SW 1271 (cell line): Measurements from ENCODE around the gene RAB8B.
A peak's percentile ranks its signal among the peaks of the same experiment; 100 is the strongest.

ENCODE experiments used
- DNase-seq, 2 experiments: peaks; one replicate each; lab custom pipeline; 2025; lab: John Stamatoyannopoulos, UW

The RAB8B gene

GRCh38 chr15:63276342-63277037 lies 87.1 kb downstream of the RAB8B start:
- DNase-seq = no peak

DNA sequence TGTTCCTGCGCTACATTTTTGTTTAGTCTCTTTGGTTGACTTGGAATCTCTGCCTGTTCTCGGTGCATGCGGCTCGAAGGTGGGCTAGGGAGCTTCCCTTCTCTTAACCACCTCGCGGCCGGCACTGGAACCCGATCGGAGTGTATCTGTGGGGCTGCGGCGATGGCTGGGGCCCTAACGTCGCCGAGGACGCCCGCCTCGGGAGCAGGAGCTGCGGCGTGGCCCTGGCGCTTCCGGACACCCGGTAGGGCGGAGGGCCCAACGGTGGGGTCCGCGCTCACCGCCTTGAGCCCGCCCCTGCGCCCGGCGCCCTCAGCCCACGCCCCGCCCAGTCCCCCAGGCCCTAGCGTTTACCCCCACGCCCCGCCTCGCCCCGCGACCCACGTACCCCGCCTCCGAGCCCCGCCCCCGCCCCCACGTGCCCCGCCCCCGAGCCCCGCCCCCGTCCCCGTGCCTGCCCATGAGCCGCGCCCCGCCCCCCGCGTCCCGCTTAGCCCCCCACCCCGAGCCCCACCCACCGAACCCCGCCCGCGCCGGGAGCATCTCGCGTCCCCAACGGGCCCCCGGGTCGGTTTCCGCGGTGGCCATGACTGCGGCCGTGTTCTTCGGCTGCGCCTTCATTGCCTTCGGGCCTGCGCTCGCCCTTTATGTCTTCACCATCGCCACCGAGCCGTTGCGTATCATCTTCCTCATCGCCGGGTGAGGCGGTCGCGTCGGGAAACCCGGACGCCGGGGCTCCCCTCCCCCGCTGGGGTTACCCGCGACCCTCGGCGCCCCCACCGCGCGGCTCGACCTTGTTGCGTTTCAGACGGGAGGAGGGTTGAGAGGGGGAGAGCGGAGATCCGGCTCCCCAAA lies 87.9 kb downstream of the RAB8B start, which contains the start of gene APH1B:
Gene APH1B (plus strand): TSS at position 568 of the 855 bp plus-strand sequence. CDS start 19 bp downstream, at position 587.
- DNase-seq = peak in 1 of 2 experiments; percentile 67

GRCh38 chr15:63277893-63278456 lies 88.6 kb downstream of the RAB8B start:
- DNase-seq = no peak

GRCh38 chr15:63283126-63283525 lies 93.7 kb downstream of the RAB8B start:
- DNase-seq = no peak

DNA sequence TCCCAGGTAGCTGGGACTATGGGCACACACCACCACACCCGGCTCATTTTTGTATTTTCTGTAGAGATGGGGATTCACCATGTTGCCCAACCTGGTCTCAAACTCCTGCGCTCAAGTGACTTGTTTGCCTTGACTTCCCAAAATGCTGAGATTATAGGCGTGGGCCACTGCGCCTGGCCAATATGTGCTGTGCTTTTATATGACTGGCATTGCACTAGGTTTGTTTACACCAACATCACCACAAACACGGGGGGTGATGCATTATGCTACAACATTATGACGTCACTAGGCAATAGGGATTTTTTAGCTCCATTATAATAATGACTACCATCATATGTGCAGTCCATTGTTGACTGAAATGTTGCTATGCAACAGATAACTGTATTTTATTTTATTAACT lies 94.9 kb downstream of the RAB8B start:
- DNase-seq = no peak

- no peak for DNase-seq
Measured at GRCh38 chr15:63287109-63287508, 97.7 kb downstream of the RAB8B start.

GRCh38 chr15:63288342-63288741 lies 98.9 kb downstream of the RAB8B start:
- no peak for DNase-seq

DNA sequence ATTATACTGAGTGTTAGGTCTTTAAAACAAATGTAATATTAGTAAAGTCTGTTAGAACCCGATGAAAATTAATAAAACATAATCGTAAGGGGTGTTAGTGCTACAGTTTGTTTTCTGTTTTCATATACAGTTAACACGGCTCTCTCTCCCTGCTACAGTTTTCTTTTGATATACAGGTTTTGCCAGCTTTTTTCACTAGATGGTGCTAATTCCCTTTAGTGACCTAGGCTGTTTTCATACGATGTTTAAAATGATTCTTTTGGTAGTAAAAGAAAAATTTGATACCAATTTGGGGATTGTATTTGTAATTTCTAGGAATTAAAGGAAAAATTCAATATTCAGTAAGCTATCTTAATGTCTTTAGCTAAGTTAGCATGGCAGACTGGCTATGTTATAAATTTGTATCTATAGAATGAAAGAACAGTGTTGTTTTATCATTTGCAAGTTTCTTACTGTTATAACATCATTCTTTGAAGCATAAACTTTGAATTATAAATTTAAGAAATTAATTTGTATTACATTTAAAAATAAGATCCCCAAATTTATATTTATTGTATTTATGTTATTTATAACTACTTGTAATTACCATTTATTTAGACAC lies 99.5 kb downstream of the RAB8B start:
- peak in 1 of 2 experiments; percentile 70 for DNase-seq

- DNase-seq = peak; percentile 21 to 45
Measured at GRCh38 chr15:63291507-63291906, 102.1 kb downstream of the RAB8B start.

DNA sequence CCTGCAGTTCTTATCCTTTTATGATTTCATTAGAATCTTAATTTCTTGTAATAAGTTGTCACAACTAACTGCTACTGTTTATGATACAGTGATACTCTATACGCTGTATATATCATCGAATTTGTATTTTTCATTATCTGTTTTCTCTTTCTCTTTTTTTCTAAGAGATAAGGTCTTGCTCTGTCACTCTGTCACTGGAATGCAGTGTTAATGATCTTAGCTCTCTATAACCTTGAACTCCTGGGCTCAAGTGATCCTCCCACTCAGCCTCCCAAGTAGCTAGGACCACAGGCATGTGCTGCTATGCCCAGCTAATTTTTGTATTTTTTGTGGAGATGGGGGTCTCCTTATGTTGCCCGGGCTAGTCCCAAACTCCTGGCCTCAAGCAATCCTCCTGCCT lies 102.8 kb downstream of the RAB8B start:
- DNase-seq = no peak

- DNase-seq = no peak
Measured at GRCh38 chr15:63292771-63293170, 103.4 kb downstream of the RAB8B start.

- no peak for DNase-seq
Measured at GRCh38 chr15:63294359-63294758, 105.0 kb downstream of the RAB8B start.

DNA sequence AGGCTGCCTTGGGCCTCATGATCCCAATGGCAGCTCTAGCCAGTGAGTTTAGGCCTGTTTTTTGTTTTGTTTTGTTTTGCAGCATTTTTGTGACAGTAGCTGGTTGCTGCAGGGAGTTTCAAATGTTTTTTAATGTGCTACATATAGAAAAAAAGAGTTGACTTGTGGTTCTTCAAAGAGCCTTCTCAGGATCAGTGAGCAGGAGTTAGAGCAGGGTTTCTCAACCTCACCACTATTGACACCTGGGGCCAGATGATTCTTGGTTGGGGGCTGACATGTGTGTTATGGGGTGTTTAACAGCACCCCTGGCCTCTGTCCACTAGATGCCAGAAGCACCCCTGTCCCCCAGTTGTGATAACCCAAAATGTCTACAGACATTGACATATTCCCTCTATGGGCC lies 105.9 kb downstream of the RAB8B start:
- DNase-seq = no peak

- no peak for DNase-seq
Measured at GRCh38 chr15:63296195-63296594, 106.8 kb downstream of the RAB8B start.

DNA sequence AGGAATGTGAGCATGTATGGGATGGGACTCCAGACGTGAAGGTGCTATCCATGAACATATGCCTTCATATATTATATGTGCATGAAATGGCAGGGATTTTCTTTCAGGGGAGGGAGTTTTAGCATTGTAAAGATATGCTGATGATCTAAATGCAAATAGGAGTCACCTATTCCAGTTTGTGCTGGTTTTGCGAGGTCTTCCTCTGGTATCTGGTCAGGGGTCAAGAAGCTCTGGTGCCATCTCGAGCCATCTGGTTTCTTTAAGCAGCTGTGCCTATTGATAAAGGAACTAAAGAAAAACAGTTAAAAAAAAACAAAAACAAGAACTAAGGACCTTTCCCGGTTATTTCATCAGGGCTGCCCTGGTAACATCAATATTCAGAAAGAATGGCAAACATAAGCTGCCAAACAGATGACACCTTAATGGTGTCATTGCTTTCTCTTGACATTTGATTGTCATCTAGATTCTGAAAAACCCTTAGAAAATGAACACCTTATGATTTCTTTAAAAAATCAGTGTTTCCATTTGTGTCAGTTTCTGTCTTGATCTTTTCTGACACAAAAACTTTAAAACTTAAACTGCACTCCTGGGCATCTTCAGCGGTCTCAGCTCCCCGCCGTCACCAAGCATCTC lies 110.7 kb downstream of the RAB8B start:
- DNase-seq = no peak

DNA sequence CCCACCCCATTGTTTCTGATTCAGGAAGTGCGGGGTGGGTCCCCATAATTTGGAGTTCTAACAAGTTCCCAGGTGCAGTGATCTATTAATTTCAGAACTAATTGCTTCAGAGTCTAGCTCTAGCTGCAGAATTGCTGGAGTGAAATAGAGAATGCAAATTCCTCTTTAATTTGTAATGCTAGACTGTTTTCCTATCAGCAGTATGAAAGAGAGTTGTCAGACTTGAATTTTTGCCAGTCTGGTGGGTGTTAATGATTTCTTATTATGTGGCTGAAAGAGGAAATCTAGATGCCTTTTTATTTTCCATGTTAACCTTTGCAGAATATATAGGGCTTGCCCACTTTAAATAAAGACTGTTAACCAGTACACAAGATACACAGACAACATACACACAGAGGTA lies 111.7 kb downstream of the RAB8B start:
- no peak for DNase-seq

DNA sequence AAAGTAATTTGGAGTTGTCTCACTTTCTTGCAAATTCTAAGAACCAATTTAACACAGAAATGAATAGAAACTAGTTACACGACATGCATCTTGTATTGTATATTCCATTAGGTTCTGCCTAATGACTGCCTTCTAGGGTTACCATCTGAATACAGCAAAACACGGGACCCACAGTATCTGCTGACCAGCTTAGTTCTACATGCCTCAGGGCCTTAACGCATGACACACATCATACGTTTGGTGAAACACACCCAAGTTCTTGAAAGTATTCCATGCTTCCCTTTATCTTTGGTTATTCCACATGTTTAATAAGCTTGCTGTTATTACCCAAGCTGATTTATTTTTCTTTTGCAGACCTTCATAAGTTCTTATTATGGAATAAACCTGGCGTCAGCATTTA lies 115.9 kb downstream of the RAB8B start:
- DNase-seq = no peak

- no peak for DNase-seq
Measured at GRCh38 chr15:63306492-63307073, 117.2 kb downstream of the RAB8B start.

DNA sequence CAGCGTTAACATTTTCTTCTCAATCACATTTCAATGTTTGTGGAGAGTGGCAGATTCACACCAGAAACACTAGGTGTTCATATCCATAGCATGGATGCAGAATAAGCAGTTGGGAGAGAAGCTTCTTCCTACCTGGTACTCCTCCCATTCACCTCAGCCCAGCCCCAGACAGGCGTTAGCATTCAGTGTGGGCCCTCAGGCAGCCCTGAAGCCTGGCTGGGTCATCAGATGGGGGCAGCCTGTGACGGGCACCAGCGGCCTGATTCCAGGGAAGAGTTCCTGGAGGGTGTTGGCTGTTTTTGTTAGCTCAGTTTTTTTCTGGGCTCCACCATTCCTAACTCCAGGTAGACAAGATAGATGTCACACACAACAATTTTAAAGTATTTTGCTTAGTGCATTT lies 119.1 kb downstream of the RAB8B start:
- no peak for DNase-seq

- no peak for DNase-seq
Measured at GRCh38 chr15:63308947-63309346, 119.5 kb downstream of the RAB8B start.

DNA sequence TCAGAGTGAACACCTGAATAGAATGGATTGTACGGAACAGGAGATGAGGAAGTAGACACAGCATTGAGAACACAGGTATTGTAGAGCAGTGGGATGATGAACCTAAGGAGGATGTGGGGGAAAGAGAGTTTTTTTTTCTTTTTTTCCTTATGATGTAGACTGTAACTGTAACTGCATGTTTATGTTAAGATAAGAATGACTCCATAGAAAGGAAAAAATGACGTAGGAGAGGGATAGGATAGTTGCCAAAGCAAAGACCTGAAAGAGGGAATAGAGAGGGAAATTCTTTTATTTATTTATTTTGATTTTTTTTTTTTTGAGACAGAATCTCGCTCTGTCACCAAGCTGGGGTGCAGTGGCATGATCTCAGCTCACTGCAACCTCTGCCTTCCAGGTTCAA lies 121.2 kb downstream of the RAB8B start:
- DNase-seq = no peak

DNA sequence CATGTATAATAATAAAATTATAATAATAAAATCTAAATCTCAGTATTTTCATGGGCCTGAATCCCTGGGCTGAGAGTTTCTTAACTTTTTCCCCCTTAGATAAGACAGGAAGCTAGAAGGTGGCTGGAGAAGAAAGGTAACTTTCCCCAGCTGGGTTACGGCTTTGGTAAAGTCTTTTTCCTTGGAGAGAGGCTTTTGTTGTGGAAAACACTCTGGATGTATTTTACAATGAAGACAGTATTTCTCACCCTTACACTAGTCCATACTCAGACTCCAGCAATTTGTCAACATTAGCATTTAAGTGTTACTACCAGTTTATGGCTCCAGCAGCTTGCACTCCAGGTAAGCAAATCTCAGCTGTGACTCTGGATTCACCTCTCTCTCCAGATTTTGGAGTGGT lies 122.9 kb downstream of the RAB8B start:
- no peak for DNase-seq
